MG63 (cell line): ENCODE measurements around the gene GLE1. TPM values are rescaled to one million over a fixed set of nuclear protein-coding genes. Genes with fewer than 3 reads are reported as not detected.

Source experiments
- DNase-seq: peaks from one replicate; pipeline ENCODE4 v3.0.0-alpha.2; 2020
- H3K27me3 ChIP-seq: fragments of 250-450 bp; sonication (Bioruptor Pico); 2 replicates; pipeline ENCODE4 v1.5.1; 2020; ENCODE audit warnings: mild to moderate bottlenecking, moderate library complexity
- H3K36me3 ChIP-seq: fragments of 250-450 bp; sonication (Bioruptor Pico); 2 replicates; pipeline ENCODE4 v1.5.1; 2020; ENCODE audit warnings: mild to moderate bottlenecking, moderate library complexity
- H3K4me3 ChIP-seq: fragments of 250-450 bp; sonication (Bioruptor Pico); 2 replicates; pipeline ENCODE4 v1.5.1; 2020; ENCODE audit warnings: mild to moderate bottlenecking, moderate library complexity
- H3K9me3 ChIP-seq: fragments of 250-450 bp; sonication (Bioruptor Pico); 2 replicates; pipeline ENCODE4 v1.5.1; 2020; ENCODE audit warnings: mild to moderate bottlenecking, moderate library complexity
- total RNA-seq: library from RNA; depleted of rRNA; stranded (reverse); fragments of >200 nt; shearing (Covaris generic); gene quantifications from 2 replicates; pipeline ENCODE4 v1.2.3, GENCODE V29; 2014; ENCODE audit warnings: low replicate concordance

The GLE1 gene
- total RNA-seq, 1 experiment from 2014 or later = 58.5 TPM

DNA sequence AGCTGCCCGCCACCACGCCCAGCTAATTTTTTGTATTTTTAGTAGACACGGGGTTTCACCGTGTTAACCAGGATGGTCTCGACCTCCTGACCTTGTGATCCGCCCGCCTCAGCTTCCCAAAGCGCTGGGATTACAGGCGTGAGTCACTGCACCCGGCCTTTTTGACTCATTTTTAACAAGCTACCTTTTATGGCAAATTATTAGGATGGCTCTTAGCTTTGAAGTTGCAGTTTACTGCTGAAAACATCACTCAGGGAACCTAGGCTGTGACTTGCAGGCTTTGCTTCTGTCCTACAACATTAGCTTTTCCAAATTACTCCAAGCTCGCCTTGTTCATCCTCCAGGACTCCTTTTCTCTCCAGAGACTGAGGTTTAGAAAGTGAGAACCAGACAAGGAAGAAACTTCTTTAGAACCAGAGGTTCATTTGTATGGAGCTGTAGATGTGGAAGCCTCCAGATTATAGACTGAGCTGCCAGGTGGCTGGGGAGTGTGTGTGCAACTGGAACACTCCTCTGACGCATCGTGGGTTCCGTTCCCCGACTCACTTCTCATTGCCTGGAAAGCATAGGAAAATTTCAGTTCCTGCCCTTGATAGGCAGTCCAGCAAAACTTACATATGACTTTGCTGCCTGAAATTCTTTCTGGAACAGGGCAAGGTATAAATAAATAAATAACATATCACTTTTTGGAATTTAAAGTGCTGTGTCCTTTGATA is 24.1 kb downstream of the GLE1 start:
- Histone ChIP-seq H3K36me3 (peaks cover 41% of the 10 kb centered on the region), H3K27me3 (no peaks in the 10 kb centered on the region), H3K9me3 (no peaks in the 10 kb centered on the region), H3K4me3 (no peak overlapping the region)
- DNase-seq = peak; percentile 9

DNA sequence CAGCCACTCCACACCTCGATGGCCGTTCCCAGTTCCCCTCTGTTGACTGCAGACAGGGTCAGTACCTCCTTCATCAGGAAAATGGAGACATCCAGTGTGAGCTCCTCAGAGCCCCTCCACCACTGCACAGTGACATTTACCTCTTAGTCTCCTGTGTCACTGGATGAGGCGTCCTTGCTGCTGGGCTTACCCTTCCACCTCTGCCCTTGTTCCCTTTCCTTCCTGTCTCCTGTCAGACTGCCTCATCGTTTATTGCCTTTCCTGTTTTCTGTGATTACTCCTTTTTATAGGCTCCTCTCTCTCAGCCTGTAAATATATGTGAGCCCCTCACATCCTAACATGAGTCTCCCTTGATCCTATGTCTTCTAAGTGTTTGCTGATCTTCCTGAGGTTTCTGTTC is 24.7 kb downstream of the GLE1 start:
- H3K36me3 ChIP-seq = peaks cover 45% of the 10 kb centered on the region
- no peak overlapping the region for H3K4me3 ChIP-seq
- H3K9me3 ChIP-seq = no peaks in the 10 kb centered on the region
- no peaks in the 10 kb centered on the region for H3K27me3 ChIP-seq
- no peak for DNase-seq

DNA sequence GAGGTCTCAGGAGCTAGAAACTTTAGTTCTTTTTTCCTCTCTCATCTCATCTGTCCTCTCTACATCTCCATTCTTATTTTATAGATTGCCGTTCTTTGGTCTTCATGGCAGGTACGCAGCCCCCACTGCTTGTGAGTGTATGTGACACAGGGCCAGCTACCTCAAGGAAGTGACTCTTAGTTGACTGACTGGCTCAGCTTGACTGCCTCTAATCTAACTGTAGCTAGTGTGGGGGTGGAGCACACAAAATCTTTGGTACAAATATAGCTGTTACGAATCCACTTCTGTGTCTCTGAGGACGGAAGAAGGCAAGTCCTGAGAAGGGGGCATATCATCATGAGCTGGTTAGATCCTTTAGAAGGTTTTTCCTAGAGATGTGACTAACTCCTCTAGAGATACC is 28.1 kb downstream of the GLE1 start:
- H3K9me3 ChIP-seq = no peaks in the 10 kb centered on the region
- H3K4me3 ChIP-seq = no peak overlapping the region
- H3K27me3 ChIP-seq = no peaks in the 10 kb centered on the region
- H3K36me3 ChIP-seq = peaks cover 36% of the 10 kb centered on the region
- DNase-seq = no peak

DNA sequence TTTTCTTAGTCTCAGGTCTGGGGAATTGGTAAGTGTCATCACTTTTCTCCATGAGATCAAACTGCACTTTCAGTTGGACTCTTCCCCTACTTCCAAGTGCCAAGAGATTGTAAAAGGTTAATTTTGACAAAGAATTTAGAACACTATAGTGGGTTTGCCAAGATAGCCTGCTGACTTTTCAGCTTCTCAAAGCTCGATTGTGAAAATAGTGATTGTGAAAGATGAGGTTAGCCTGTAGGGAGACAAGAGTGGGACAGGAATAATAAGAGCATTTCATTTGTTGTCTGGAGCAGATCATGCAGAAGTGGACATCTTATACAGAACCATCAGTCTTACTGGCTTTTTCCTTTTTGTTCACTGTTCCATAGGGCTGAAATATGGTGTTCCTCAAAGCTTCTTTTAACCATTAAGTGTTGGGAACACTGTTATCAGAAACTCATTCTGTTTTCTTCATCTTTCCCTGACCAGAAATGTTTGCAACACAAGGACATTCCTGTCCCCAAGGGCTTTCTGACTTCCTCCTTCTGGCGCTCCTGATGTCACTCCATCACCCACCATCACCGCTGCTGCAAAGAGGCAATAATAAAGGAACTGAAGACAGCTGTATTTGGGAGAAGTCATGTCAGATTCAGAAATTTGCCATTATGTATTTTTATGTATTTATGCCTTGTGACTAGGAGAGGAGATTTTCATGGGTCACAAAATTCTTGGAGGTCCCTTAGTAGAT is 36.3 kb downstream of the GLE1 start:
- no peaks in the 10 kb centered on the region for H3K9me3 ChIP-seq
- H3K36me3 ChIP-seq = peaks cover 27% of the 10 kb centered on the region
- H3K27me3 ChIP-seq = no peaks in the 10 kb centered on the region
- H3K4me3 ChIP-seq = no peak overlapping the region
- no peak for DNase-seq

DNA sequence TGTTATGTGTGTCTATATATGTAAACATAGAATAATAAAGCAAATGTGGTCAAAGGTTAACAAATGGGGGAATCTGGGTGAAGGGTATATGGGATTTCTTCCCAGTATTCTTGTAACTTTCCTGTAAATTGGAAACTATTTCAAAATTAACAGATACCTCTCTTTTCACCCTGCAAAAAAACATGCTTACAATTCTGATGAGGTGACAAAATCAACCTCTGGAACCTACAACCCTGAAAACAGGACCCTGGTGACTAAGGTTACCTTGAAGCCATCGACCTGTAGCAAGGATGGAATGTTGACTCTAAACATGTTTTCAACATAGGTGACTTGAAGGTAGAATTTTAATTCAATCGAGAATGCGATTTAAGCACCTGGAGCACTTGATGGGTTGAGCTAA is 42.0 kb downstream of the GLE1 start:
- H3K9me3 ChIP-seq = no peaks in the 10 kb centered on the region
- no peaks in the 10 kb centered on the region for H3K27me3 ChIP-seq
- DNase-seq = no peak
- H3K36me3 ChIP-seq = peaks cover 4% of the 10 kb centered on the region; the same call in 1 of the 2 replicates
- no peak overlapping the region for H3K4me3 ChIP-seq

DNA sequence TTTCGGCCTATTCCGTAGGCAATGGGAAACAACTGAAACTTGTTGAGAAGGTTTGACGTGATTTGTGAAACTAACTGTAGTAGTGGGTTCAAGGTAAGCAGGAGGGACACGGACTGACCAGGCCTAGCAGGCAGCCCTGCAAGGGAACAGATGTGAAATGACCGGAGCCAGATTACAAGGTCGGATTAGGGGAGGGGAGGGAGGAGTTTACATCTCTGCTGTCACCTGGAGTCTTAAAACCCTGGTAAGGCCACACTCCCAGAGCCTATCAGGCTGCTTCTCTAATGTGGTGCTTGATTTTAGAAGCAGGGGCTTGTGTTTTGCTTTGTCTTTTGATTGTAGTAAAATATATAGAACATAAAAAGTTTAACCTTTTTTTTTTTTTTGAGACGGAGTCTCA is 44.4 kb downstream of the GLE1 start:
- Histone ChIP-seq H3K36me3 (no peaks in the 10 kb centered on the region), H3K27me3 (no peaks in the 10 kb centered on the region), H3K9me3 (no peaks in the 10 kb centered on the region), H3K4me3 (no peak overlapping the region)
- DNase-seq = no peak

DNA sequence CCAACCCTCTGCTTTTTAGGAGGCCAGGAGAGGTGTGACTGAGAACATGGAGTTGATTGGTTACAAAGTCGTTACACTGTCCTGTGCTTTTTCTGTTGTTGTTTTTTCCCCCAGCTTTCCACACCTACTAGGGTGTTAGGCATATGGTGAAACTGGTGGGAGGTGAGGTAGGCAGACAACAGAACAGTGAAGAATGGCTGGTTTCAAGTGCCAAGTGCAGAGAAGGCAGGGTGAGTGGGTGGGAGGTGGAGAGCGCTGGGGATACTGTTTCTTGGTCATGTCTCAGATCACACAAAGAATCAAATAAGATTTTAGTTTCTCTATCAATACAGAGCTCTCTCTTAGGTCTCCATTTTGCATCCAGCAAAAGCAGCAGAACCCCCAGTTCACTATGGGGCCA is 45.7 kb downstream of the GLE1 start:
- Histone ChIP-seq H3K27me3 (no peaks in the 10 kb centered on the region), H3K4me3 (no peak overlapping the region), H3K36me3 (peaks cover 6% of the 10 kb centered on the region; the same call in 1 of the 2 replicates), H3K9me3 (no peaks in the 10 kb centered on the region)
- no peak for DNase-seq

DNA sequence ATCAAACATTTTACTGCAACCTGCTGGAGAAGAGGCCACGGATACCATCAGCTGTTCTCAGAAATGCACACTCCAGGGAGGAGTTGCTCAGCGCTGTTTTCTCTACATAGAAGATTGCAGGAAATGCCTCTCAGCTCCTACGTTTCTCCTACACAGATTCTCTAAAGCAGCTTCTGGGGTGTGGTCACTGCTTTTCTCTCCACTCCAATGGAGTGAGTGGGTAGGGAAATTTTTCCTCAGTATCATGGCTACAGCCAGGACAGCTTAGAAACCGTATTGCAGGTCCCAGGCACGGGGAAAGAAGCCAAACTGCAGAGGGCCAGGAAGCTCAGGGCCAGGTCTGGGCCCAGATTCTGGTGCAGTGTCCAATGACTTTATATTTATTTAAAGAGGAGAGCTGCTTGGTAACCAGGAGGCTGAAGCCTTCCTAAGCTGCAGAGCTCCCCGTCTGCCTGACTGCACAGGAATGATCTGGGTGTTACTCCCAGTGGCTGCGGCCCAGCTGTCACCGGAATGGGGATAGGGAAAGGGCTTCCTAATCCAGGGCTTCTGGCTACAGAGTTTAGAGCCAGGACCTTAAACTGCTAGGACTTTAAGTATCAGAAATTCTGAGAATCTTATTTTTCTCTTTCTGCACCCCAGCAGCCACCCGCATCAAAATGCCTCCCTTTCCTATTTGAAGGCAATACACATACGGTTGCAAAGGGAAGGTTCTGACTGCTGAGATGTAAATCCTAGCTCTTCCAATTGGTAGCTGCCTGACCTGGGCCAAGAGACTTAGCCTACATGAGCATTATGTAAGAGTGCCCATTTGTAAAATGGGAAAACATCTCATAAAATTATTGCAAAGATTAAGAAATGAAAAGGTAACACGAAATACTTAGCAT is 46.5 kb downstream of the GLE1 start:
- no peaks in the 10 kb centered on the region for H3K9me3 ChIP-seq
- H3K27me3 ChIP-seq = no peaks in the 10 kb centered on the region
- peak overlapping the region; percentile 89 for H3K4me3 ChIP-seq
- DNase-seq = peak; percentile 33
- H3K36me3 ChIP-seq = peaks cover 6% of the 10 kb centered on the region; the same call in 1 of the 2 replicates

DNA sequence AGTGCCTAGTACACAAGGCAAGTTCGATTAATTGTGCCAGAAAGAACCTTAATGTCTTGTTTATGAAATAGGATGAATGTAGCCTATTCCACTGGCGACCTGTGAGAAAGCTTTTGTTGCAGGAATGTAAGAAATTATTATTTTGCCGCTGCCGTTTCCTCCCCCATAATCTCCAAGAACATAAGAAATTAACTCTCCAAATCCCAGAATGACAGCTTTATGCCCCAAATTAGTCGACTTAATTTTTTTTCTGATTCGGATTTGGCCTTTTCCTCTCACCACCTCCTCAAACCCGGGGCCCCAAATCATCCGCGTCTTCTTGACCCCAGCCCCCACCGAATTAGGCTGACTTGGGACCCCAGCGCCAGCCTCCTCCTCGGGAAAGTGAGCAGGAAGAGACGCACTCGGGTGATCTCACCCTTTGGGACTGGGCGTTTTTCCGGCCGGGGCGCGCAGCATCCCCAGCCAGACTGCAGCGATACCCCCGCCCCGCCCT is 47.2 kb downstream of the GLE1 start:
- Histone ChIP-seq H3K36me3 (peaks cover 6% of the 10 kb centered on the region; the same call in 1 of the 2 replicates), H3K4me3 (peak overlapping the region; percentile 89), H3K27me3 (no peaks in the 10 kb centered on the region), H3K9me3 (no peaks in the 10 kb centered on the region)
- DNase-seq = no peak

DNA sequence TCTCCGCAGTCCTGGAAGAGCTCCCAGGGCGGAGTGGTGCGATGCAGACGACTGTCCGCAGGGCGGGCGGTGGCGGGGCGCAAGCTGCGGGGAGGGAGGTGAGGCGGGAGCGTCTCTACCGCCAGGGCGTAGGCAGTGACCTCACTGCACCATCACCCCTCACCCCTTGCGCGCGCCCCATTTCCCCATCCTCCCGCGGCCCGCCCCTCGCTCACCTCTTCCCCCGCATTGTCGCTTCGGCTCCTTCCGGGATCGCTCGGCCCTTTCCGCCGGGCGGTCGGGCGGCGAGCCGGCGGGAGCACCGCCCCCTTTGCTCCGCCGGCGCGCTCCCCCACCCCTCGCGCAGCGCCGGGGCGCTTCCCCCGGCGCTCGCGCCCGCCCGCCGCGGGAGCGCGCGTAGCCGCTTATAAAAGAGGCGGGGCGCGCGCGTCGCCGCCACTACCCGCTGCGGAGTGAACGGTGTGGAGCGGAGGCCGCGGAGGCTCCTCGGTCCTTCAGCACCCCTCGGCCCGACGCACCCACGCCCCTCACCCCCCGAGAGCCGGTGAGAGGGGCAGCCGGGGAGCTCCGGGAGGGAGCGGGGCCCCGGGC is 47.7 kb downstream of the GLE1 start, which contains the start of gene SPTAN1:
Gene SPTAN1 (plus strand): TSS at position 435 of the 591 bp plus-strand sequence. CDS start 14,154 bp downstream, outside the sequence.
- Histone ChIP-seq H3K4me3 (peak within 1 kb of the TSS; percentile 89), H3K27me3 (no peaks in the 10 kb centered on the region), H3K36me3 (peaks cover 6% of the 10 kb centered on the region; the same call in 1 of the 2 replicates), H3K9me3 (no peaks in the 10 kb centered on the region)
- DNase-seq = peak; percentile 96

DNA sequence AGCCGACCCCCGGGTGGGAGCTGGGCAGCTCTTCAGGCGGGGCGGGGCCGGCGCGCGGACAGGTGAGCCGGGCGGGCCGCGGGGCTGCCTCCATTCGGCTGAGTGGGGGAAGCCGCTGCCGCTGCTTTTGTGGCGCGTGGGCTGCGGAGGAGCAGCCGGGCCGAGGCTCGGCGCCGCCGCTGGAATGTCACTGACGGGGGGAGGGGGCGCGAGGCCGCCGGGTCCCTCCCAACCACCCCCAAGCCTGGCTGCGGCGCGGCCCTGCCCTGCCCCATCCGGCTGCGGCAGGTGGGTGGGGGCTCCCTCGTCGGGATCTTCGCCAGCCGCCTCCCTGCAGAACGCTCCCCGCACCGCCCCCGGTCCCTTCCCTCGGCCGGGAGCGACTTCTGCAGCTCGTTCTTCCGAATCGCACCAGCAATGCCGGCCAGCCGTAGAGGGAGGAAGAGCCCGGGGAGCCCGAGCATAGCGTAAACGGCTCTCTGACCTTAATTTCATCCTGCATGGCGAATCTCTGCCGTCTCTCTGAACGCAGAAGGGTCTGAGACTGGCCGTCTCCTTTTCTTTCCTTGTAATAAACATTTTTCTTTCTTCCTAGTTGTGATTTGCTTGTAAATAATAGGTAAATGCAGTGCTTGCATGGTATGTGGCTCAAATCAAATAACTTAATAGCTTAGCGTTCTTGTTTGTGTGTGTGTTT is 48.4 kb downstream of the GLE1 start:
- no peaks in the 10 kb centered on the region for H3K9me3 ChIP-seq
- H3K36me3 ChIP-seq = peaks cover 6% of the 10 kb centered on the region
- peak overlapping the region; percentile 89 for H3K4me3 ChIP-seq
- no peaks in the 10 kb centered on the region for H3K27me3 ChIP-seq
- peak; percentile 60 for DNase-seq

DNA sequence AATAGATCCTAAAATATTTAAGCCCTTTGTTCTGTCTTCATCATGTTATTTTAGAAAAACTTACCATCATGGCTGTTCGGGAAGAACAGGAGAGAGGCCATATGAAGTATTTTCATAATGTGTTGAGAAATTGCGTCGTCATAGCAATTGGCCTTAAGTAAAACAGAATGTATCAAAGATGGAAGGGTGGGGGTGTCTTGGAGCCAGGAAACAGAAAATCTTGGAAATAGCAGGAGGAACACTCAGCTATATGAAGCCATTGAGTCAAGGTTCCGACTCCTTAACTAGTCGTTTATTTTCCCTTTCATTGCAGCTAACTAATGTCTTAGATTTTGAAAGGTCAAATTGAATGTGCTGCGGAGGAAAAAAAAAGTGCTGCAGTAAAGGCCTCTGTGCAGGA is 49.2 kb downstream of the GLE1 start:
- H3K27me3 ChIP-seq = no peaks in the 10 kb centered on the region
- DNase-seq = no peak
- H3K36me3 ChIP-seq = peaks cover 6% of the 10 kb centered on the region
- H3K9me3 ChIP-seq = no peaks in the 10 kb centered on the region
- peak overlapping the region; percentile 89 for H3K4me3 ChIP-seq

DNA sequence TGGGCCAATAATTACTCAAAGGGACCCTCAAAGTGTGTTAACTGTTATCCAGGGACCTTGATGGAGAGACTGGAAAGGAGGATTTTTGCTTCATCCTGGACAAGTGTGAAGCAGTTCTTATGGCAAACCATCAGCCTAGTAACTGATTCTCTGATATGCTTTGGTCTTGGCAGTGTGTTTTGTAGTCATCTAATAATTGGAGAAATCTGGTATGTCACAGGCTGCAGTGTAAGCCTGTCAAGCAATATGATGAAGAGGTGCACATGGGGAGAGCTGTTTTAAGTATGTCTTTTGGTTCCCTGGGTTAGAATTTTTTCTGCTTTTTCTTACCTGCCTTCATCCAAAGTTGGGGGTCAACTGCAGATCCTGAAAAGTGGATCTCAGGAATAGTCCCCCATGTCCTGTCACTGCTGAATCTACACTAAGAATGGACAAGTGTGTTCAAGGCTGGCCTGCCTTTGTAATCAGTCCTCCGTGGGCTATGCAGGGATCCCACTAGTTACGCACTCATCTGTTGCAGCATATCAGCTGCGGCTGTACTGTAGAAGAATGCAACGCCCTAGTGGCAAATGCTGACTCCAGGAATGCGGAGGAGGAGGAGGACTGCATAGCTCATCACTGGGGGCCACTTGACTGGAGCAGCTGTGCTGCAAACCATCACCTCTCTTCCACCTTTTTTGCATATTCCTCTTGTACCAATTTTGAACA is 49.8 kb downstream of the GLE1 start:
- peak; percentile 43 for DNase-seq
- H3K4me3 ChIP-seq = peak overlapping the region; percentile 89
- H3K27me3 ChIP-seq = no peaks in the 10 kb centered on the region
- H3K9me3 ChIP-seq = no peaks in the 10 kb centered on the region
- H3K36me3 ChIP-seq = peaks cover 6% of the 10 kb centered on the region

DNA sequence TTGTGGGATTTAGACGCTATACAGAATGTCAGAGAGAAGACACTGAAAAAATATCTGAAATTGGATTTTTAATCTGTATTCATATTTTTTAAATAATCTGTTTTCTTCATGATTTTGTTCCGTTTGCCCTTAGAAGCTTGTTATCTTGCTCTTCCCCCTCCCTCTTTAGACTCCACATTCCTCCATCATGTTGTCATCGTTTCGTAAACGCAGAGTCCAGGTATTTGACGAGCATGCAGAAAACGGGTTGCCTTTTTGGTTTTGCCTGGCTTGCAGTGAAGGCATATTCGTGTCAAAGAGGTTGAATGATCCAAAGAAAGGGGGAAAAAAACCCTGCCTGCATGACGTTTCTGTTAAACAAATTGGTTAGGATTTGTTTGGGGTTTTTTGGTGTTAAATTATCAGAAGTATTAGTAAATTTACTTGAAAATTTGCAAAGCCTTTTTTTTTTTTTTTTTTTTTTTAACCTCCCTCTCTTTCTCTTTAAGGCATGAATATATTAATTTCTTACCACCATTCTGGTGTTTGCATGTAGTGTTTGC is 50.7 kb downstream of the GLE1 start:
- Histone ChIP-seq H3K4me3 (no peak overlapping the region), H3K36me3 (peaks cover 10% of the 10 kb centered on the region), H3K9me3 (no peaks in the 10 kb centered on the region), H3K27me3 (no peaks in the 10 kb centered on the region)
- DNase-seq = no peak

DNA sequence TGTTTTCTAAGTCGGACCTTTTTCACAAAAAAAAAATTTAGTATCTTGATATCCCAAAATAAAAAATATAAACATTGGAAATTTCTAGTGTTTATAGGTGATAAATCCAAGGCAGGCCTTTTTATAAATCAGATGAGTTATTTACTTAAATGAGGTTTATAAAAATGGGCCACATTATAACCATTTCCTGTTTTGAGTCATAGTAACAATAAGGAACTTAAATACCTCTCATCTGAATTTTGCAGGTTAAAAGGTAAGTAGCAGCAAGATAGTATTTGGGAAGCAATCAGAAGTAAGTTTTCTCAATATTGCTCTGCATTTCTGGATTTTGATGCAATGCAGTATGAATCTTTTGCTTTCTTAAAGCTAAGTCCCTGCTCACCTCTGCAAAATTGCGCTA is 51.8 kb downstream of the GLE1 start:
- Histone ChIP-seq H3K9me3 (no peaks in the 10 kb centered on the region), H3K27me3 (no peaks in the 10 kb centered on the region), H3K4me3 (no peak overlapping the region), H3K36me3 (peaks cover 10% of the 10 kb centered on the region)
- DNase-seq = no peak
